HCEC 1CT (cell line): Measurements from ENCODE around the gene FRMD4B.
A peak's percentile ranks its signal among the peaks of the same experiment; 100 is the strongest.
"Not testable (repeated sequence)": the region's sequence is repeated elsewhere in the genome, so short reads cannot be mapped to it uniquely, and the experiment has no call there.

ENCODE experiments used
- DNase-seq: peaks from one replicate; pipeline ENCODE4 v3.0.0-alpha.2; 2017

FRMD4B gene

DNA sequence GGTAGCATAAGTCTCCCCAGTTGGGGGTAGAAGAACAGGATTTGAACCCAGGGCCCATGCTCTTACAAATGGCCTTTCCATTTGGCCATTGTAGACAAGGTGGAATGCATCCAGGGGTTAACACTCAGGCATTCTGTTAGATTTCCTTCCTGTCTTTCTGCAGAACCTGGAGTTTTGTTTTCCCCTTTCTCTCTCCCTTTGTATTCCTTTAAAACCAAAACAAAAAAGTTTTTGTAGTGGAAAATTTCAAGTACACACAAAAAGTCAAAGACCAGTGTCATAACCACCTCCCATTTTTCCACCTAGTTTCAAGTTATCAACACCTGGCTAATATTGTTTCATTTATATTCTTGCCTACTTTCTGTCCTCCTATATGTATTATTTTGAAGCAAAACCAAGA lies 26.0 kb downstream of the FRMD4B start:
- no peak for DNase-seq

- no peak for DNase-seq
Observed at GRCh38 chr3:69359339-69359893, 26.5 kb downstream of the FRMD4B start.

GRCh38 chr3:69357196-69357595 lies 28.7 kb downstream of the FRMD4B start:
- no peak for DNase-seq

GRCh38 chr3:69354948-69355347 lies 30.9 kb downstream of the FRMD4B start:
- no peak for DNase-seq

DNA sequence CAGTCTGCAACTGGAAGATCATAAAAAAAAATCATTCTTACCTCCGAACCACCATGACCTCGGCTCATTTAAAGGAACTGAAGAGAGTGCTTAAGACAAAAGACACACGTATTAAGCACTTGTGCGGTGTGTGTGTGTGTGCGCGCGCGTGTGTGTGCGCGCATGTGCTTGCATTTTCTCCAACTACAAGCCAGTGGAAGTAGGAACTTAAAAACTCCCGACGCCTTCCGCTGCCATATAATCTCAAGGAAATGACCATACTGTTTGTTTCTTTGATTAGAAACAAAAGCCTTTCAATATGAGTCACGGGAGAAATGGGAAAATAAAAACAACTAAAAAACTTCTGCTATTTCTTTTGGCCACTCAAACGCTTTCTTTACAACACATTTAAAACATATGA lies 32.4 kb downstream of the FRMD4B start:
- DNase-seq = no peak

DNA sequence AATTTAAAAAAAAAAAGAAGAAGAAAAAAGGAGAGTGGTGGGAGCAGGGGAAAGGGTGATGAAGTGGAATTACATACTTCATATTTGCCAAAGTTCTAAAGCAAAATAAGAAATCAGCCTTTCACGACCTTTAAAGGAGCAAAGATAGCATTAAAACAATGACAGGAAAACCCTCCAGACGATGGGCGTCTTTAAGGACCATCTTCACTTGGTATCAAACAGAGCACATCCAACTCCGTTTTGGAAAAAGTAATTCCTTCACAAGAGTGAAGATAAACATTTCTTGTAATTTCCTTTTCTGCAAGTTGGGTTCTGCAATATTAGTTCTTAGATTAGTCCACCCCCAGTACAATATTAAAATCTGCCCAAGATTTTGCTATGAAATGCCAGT lies 32.8 kb downstream of the FRMD4B start:
- DNase-seq = no peak

DNA sequence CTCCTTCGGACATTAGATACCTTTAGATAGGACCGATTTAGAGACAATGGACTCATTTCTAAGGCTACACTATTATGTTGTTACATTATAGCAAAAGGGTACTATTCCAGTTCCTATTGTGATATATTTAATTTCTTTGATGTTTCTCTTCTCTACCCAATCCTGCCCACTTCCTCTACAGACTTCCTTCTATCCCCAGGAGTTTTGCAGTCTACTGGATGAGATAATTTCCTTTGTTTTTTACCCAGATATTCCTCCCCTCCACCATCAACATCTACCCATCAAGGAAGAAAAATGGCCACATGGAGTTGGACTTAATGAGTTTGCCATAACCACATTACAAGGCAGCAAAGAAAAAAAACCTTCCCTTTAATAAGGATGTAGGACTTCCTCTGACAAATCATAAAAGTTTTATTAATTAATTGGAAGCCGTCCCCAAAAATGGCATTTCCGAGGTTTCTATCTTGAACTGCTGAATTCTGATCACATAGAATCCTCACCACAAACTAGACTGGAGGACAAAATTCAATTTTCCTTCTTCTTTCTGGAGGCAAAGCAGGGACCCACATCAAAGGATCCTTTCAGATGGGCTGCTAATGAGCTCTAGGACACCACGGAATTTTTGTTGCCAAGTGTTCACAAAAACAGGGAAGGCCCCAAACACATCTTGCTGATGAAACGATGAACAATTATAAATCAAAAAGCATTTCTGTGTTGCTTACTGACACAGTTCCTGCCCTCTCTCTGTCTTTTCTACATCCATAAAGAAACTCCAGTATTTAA lies 33.4 kb downstream of the FRMD4B start:
- no peak for DNase-seq

GRCh38 chr3:69343875-69344274 lies 42.0 kb downstream of the FRMD4B start:
- DNase-seq = no peak

- DNase-seq = no peak
Observed at GRCh38 chr3:69342074-69342473, 43.8 kb downstream of the FRMD4B start.

- DNase-seq = no peak
Observed at GRCh38 chr3:69339760-69340159, 46.1 kb downstream of the FRMD4B start.

- no peak for DNase-seq
Observed at GRCh38 chr3:69338911-69339310, 47.0 kb downstream of the FRMD4B start.

GRCh38 chr3:69332934-69333333 lies 53.0 kb downstream of the FRMD4B start:
- no peak for DNase-seq

- no peak for DNase-seq
Observed at GRCh38 chr3:69330891-69331400, 54.9 kb downstream of the FRMD4B start.

DNA sequence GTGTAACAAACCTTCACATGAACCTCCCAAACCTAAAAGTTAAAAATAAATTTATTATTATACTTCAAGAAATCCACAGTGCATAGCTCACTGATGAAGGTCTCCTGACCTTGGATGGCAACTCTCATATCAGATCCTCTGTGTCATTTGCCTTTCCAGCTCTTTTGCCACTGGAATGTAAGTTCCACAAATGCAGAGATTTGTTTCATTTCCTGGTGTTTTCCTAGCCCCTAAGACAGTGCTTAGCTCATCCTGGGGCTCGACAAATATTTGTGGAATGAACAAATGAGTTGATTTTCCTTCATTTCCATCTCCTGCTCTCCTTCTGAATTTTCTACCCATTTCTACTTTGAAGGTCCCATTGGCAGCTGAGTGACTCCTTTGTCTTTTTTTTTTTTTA lies 56.0 kb downstream of the FRMD4B start:
- peak; percentile 23 for DNase-seq

- no peak for DNase-seq
Observed at GRCh38 chr3:69328963-69329302, 57.0 kb downstream of the FRMD4B start.

DNA sequence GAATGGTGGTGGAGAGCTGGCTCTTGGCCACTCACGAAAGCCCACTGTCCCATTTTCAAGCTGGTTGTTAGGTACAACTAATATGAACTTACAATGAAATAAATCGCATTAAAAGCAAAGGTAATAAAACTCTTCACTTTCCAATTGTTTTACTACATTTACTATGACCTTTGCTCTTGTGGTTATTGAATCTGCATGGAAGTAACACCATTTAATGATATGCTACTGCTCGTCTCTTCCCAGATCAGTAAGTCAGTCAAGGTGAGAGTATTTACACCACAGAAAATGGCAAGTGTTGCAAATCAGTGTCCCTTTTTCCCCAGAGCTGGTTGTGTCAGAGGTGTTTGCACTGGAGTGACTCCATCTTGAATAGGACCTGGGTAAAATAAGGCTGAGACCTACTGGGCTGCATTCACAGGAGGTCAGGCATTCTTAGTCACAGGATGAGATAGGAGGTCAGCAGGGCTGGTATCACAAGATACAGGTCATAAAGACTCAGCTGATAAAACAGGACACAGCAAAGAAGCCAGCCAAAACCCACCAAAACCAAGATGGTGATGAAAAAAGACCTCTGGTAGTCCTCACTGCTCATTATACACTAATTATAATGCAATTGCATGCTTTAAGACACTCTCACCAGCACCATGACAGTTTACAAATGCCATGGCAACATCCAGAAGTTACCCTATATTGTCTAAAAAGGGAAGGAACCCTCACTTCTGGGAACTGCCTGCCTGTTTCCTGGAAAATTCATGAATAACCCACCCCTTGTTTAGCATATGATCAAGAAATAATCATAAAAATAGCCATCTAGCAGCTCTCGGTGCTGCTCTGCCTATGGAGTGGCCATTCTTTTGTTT lies 57.6 kb downstream of the FRMD4B start:
- DNase-seq = no peak

DNA sequence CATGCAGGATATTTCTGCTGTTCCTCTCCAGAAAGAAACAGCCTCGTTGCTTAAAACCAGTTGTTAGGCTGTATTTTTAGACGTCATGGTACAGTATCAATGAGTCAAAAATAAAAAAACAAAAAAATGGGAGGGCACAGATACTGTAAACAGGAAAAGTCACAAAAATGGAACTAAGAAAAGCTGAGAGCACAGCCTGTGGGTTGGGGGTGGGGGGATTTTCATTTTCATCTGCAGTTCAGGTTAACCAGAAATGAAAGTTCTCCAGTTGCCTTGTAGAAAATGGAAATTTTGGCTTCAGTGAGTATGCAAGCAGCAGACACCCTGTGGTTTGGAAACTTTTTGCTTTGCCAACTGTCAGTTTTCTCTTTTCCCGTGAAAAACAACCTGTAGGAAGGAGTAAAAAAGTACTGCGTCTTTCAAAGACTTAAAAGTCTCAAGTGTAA lies 59.0 kb downstream of the FRMD4B start:
- DNase-seq = no peak

DNA sequence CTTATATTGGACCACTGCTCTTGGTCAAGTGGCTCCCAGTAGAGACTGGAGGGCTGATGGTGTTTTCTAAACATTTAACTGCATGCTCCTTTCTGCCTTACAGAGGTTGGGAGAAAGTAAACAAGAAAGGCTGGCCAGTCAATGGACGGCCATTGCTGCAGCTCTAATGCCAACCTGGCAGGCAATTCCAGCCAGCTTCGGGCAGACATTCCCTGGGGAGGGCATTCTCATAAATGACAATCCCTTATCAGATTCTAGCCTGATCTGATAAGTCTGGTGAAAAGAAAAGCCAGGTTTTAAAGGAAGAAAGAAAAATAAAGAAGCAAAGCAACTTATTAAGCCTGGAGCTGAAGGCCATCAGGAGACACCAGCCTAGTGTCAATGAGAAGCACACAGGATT lies 60.7 kb downstream of the FRMD4B start:
- no peak for DNase-seq

DNA sequence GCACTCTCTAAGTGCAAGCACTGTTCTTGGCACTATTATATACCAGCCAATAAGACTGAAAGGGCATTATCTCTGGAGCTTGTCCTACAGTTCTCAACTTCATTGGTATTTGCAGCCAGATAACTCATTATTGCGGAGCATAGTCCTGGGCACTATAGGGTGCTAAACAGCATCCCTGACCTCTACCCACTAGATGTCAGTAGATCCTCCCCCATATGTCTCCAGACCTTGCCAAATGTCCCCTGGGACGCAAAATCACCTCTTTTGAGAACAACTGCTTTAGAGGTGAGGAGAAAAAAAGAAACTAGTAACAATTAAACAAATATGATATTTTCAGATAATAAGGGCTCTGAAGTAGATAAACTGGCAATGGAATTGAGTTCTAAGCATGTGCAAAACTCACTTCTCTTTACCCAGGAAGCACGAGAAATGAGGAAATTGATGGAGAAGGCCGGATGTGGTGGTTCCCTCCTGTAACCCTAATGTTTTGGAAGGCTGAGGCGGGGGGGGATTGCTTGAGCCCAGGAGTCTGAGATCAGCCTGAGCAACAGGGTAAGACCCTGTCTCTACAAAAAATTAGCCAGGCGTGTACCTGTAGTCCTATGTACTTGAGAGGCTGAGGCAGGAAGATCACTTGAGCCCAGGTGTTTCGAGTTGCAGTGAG lies 61.4 kb downstream of the FRMD4B start:
- DNase-seq = no peak

DNA sequence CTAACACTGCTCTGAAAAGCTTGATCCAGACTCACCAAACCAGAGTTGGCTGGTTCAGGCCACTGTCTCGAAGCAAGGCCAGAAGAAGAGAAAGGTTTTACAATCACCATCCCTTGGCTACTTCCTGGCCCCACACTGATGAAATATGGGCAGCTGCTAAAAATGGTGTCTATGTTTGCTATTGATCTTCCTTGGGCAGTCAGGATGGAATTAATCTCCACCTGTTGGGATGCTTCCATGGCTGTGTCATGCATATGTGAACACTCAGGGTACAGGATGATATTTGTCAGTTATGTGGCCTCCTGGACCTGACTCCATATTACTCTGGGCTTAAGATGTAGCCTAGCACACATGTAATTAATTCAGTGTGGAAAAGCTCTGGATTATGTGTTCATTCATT lies 61.9 kb downstream of the FRMD4B start:
- DNase-seq = no peak

DNA sequence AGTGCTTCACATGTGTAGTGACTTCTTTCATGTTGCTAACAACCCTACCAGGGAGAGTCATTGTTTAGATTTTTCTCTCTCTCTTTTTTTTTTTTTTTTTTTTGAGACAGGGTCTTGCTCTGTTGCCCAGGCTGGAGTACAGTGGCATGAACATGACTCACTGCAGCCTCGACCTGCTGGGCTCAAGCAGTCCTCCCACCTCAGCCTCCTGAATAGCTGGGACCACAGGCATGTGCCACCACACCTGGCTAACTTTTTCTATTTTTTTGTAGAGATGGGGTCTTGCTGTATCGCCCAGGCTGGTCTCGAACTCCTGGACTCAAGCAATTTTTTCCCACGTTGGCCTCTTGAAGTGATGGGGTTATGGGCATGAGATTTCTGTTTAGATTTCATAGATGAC lies 63.4 kb downstream of the FRMD4B start:
- DNase-seq = not testable (repeated sequence)

- no peak for DNase-seq
Observed at GRCh38 chr3:69322158-69322509, 63.8 kb downstream of the FRMD4B start.
